ENCODE measurements around the gene STAT1.
"Not testable (repeated sequence)": the region's sequence is repeated elsewhere in the genome, so short reads cannot be mapped to it uniquely, and the experiment has no call there.

Gene STAT1

GRCh38 chr2:190974629-190975361 is 39.2 kb downstream of the STAT1 start:
- no peak for TF ChIP-seq ZNF274 (IDR thresholded peaks at IDR 0.05; ENCODE audit: low read depth, low read length)
- H3K4me3 ChIP-seq (ENCODE audit: low read length): no peak overlapping the region

- TF ChIP-seq ZNF274 (IDR thresholded peaks at IDR 0.05; ENCODE audit: low read depth, low read length): no peak
- H3K4me3 ChIP-seq (ENCODE audit: low read length): no peak overlapping the region
Observed at GRCh38 chr2:190973726-190974628, 40.0 kb downstream of the STAT1 start.

- TF ChIP-seq ZNF274 (IDR thresholded peaks at IDR 0.05; ENCODE audit: low read depth, low read length): no peak
Observed at GRCh38 chr2:190973262-190973661, 40.7 kb downstream of the STAT1 start.

GRCh38 chr2:190972846-190973245 is 41.1 kb downstream of the STAT1 start:
- H3K4me3 ChIP-seq (ENCODE audit: low read length): no peak overlapping the region
- no peak for TF ChIP-seq ZNF274 (IDR thresholded peaks at IDR 0.05; ENCODE audit: low read depth, low read length)

More at GRCh38 chr2:190973262-190973661, 40.7 kb downstream of the STAT1 start:
- no peak overlapping the region for H3K4me3 ChIP-seq (ENCODE audit: low read length)

- TF ChIP-seq ZNF274 (IDR thresholded peaks at IDR 0.05; ENCODE audit: low read depth, low read length): no peak
- no peak overlapping the region for H3K4me3 ChIP-seq (ENCODE audit: low read length)
Observed at GRCh38 chr2:190972213-190972612, 41.8 kb downstream of the STAT1 start.

- TF ChIP-seq ZNF274 (IDR thresholded peaks at IDR 0.05; ENCODE audit: low read depth, low read length): no peak
- H3K4me3 ChIP-seq (ENCODE audit: low read length): no peak overlapping the region
Observed at GRCh38 chr2:190970873-190971506, 43.0 kb downstream of the STAT1 start.

GRCh38 chr2:190970160-190970559 is 43.8 kb downstream of the STAT1 start:
- no peak overlapping the region for H3K4me3 ChIP-seq (ENCODE audit: low read length)
- TF ChIP-seq ZNF274 (IDR thresholded peaks at IDR 0.05; ENCODE audit: low read depth, low read length): no peak

GRCh38 chr2:190968522-190968921 is 45.4 kb downstream of the STAT1 start:
- TF ChIP-seq ZNF274 (IDR thresholded peaks at IDR 0.05; ENCODE audit: low read depth, low read length): no peak
- H3K4me3 ChIP-seq (ENCODE audit: low read length): no peak overlapping the region

- no peak overlapping the region for H3K4me3 ChIP-seq (ENCODE audit: low read length)
- no peak for TF ChIP-seq ZNF274 (IDR thresholded peaks at IDR 0.05; ENCODE audit: low read depth, low read length)
Observed at GRCh38 chr2:190965580-190966222, 48.3 kb downstream of the STAT1 start.

GRCh38 chr2:190964170-190964795 is 49.7 kb downstream of the STAT1 start:
- TF ChIP-seq ZNF274 (IDR thresholded peaks at IDR 0.05; ENCODE audit: low read depth, low read length): no peak
- H3K4me3 ChIP-seq (ENCODE audit: low read length): no peak overlapping the region

- TF ChIP-seq ZNF274 (IDR thresholded peaks at IDR 0.05; ENCODE audit: low read depth, low read length): no peak
- no peak overlapping the region for H3K4me3 ChIP-seq (ENCODE audit: low read length)
Observed at GRCh38 chr2:190963088-190963487, 50.9 kb downstream of the STAT1 start.

- TF ChIP-seq ZNF274 (IDR thresholded peaks at IDR 0.05; ENCODE audit: low read depth, low read length): no peak
Observed at GRCh38 chr2:190961918-190962487, 52.0 kb downstream of the STAT1 start.

GRCh38 chr2:190961117-190961516 is 52.9 kb downstream of the STAT1 start:
- H3K4me3 ChIP-seq (ENCODE audit: low read length): not testable (repeated sequence)

More at GRCh38 chr2:190961918-190962487, 52.0 kb downstream of the STAT1 start:
- H3K4me3 ChIP-seq (ENCODE audit: low read length): no peak overlapping the region

Measured in GM08714 (cell line).